ENCODE results near the gene SDK1. TPM values are rescaled to one million over a fixed set of nuclear protein-coding genes. Genes with fewer than 3 reads are reported as not detected.

The SDK1 gene
- total RNA-seq, 3 donors from 2014 or later (not counting 1 experiment from before 2014, with no cell fraction given), result 0.05 to 0.11 TPM; not detected in 1

DNA sequence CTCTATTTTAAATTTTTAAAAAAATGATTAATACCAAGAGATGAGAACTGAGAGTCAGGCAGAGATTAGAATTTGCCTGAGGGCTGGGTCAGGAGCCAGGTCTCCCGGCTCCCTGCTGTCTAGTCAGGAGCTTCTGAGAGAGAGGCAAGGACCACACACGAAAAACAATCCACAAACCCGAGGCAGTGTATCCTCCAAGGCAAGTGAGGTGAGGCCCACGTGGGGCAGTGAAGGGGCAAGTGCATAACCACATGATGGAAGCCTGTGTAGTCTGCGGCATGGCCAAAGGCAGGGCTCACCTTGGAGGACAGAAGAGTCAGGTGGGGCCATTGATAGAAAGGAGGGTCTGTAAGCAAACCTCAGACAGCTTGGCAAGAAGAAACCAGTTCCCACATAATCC is 839.9 kb downstream of the SDK1 start:
- no peak for DNase-seq
- no peaks in the 10 kb centered on the region for H3K36me3 Mint-ChIP-seq
- Histone ChIP-seq H3K36me3 (ENCODE audit: control insufficient read depth, insufficient read depth, low read length) (no peaks in the 10 kb centered on the region), H3K4me1 (ENCODE audit: control insufficient read depth, insufficient read depth, low read length) (peaks cover 3% of the 10 kb centered on the region), H3K27me3 (ENCODE audit: control insufficient read depth, insufficient read depth, low read length) (no peaks in the 10 kb centered on the region), H3K27ac (ENCODE audit: low read length) (no peak overlapping the region), H3K4me3 (ENCODE audit: low read length) (no peak overlapping the region), H3K9me3 (ENCODE audit: control insufficient read depth, insufficient read depth, low read length) (no peaks in the 10 kb centered on the region)
- intact Hi-C loops (cut with micrococcal nuclease), result no loop called here
- TF ChIP-seq CTCF (IDR thresholded peaks at IDR 0.05), result no peak
- no peaks in the 10 kb centered on the region for H3K9me3 Mint-ChIP-seq
- H3K4me1 Mint-ChIP-seq, result peaks cover 6 to 15% of the 10 kb centered on the region in 2 donors
- ATAC-seq, result no peak
- H3K27me3 Mint-ChIP-seq (ENCODE audit: low read depth in 2 of 2), result peaks cover 6 to 7% of the 10 kb centered on the region in 2 donors
- 74% methylated on average over 5 of the region's 5 CpGs for WGBS (ENCODE audit: insufficient coverage)
- H3K4me3 Mint-ChIP-seq, result no peak overlapping the region
- no peak overlapping the region for H3K27ac Mint-ChIP-seq

GRCh38 chr7:4143006-4143405 is 842.0 kb downstream of the SDK1 start:
- H3K36me3 ChIP-seq (ENCODE audit: control insufficient read depth, insufficient read depth, low read length), result no peaks in the 10 kb centered on the region
- no peaks in the 10 kb centered on the region for H3K9me3 ChIP-seq (ENCODE audit: control insufficient read depth, insufficient read depth, low read length)
- H3K27ac ChIP-seq (ENCODE audit: low read length), result no peak overlapping the region
- peaks cover 6 to 7% of the 10 kb centered on the region in 2 donors for H3K27me3 Mint-ChIP-seq (ENCODE audit: low read depth in 2 of 2)
- no peaks in the 10 kb centered on the region for H3K27me3 ChIP-seq (ENCODE audit: control insufficient read depth, insufficient read depth, low read length)
- peaks cover 6 to 15% of the 10 kb centered on the region in 2 donors for H3K4me1 Mint-ChIP-seq
- WGBS (ENCODE audit: insufficient coverage), result 80% methylated on average over 7 of the region's 7 CpGs
- peaks cover 3% of the 10 kb centered on the region for H3K4me1 ChIP-seq (ENCODE audit: control insufficient read depth, insufficient read depth, low read length)
- ATAC-seq, result no peak
- H3K4me3 ChIP-seq (ENCODE audit: low read length), result no peak overlapping the region
- DNase-seq, result no peak
- no peak for TF ChIP-seq CTCF (IDR thresholded peaks at IDR 0.05)
- H3K36me3 Mint-ChIP-seq, result no peaks in the 10 kb centered on the region
- intact Hi-C loops (cut with micrococcal nuclease), result no loop called here
- no peaks in the 10 kb centered on the region for H3K9me3 Mint-ChIP-seq
- H3K4me3 Mint-ChIP-seq, result no peak overlapping the region
- no peak overlapping the region for H3K27ac Mint-ChIP-seq

DNA sequence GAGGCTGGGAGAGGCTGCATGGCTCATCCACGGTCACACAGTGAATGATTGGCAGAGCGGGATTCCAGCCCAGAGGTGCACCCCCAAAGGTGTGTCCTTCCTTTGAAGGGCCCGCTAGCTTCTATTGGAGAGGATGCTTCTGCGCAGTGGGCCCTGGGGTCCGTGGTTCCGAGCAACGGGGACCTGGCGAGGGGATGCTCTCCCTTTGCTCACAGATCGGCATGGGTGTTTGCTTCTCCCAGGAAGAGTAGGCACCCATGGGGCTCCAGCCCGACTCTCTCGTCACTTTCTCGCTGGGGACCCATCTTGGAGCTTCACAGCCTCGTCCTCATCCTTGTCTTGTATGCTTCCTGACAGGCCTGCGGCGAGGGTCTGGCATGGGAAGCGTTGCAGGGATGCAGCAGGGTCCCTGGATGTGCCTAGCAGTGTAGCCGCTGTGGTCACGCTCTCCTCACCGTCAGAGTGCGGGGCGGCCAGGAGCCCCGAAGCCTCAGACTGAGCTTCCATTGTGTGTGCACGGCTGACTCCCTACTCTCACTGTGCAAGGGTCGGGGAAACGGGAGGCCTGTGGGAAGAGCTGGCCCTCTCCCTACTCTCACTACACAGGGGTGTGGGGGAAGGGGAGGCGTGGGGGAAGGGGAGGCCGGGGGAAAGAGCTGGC is 842.6 kb downstream of the SDK1 start:
- ATAC-seq, result no peak
- WGBS (ENCODE audit: insufficient coverage), result 89% methylated on average over 24 of the region's 27 CpGs

More for the DNA sequence above, 842.6 kb downstream of the SDK1 start:
- H3K9me3 ChIP-seq (ENCODE audit: control insufficient read depth, insufficient read depth, low read length), result no peaks in the 10 kb centered on the region
- no peak for TF ChIP-seq CTCF (IDR thresholded peaks at IDR 0.05)
- no peaks in the 10 kb centered on the region for H3K27me3 ChIP-seq (ENCODE audit: control insufficient read depth, insufficient read depth, low read length)
- H3K27ac ChIP-seq (ENCODE audit: low read length), result no peak overlapping the region
- no peak overlapping the region for H3K4me3 ChIP-seq (ENCODE audit: low read length)
- Mint-ChIP-seq H3K4me3 (no peak overlapping the region), H3K36me3 (no peaks in the 10 kb centered on the region), H3K27ac (no peak overlapping the region), H3K4me1 (peaks cover 6 to 15% of the 10 kb centered on the region in 2 donors), H3K27me3 (ENCODE audit: low read depth in 2 of 2) (peaks cover 6 to 7% of the 10 kb centered on the region in 2 donors), H3K9me3 (no peaks in the 10 kb centered on the region)
- no peaks in the 10 kb centered on the region for H3K36me3 ChIP-seq (ENCODE audit: control insufficient read depth, insufficient read depth, low read length)
- DNase-seq, result no peak
- H3K4me1 ChIP-seq (ENCODE audit: control insufficient read depth, insufficient read depth, low read length), result peaks cover 3% of the 10 kb centered on the region
- intact Hi-C loops (cut with micrococcal nuclease), result no loop called here
